Inflammatory macrophage treated with lipopolysaccharide for 4 hours (primary cell): ENCODE measurements around the gene TPM2.

Experiments used
- DNase-seq: peaks from one replicate; pipeline ENCODE4 v3.0.0-alpha.2; 2020

TPM2 gene

GRCh38 chr9:35691757-35692301 lies 2.1 kb upstream of the TPM2 start:
- DNase-seq = no peak

DNA sequence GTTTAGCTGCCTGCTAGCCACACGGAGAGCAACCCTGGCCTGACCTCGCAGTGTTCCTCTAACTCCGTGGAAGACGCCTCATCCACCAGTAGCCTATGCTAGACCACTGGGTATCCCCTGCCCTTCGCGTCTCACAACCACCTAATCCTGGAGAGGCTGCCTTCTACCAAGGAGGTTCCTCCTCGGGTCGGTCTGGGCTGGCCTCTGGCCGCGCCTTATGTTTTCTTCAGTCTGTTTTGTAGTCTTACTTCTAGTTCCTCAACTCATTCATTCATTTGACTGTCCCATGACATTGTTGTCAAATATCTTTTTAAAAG lies 1.6 kb upstream of the TPM2 start:
- peak; percentile 28 for DNase-seq

GRCh38 chr9:35690614-35691333 lies 1.0 kb upstream of the TPM2 start:
- peak; percentile 28 for DNase-seq

GRCh38 chr9:35690294-35690613 lies 529 bp upstream of the TPM2 start:
- no peak for DNase-seq

DNA sequence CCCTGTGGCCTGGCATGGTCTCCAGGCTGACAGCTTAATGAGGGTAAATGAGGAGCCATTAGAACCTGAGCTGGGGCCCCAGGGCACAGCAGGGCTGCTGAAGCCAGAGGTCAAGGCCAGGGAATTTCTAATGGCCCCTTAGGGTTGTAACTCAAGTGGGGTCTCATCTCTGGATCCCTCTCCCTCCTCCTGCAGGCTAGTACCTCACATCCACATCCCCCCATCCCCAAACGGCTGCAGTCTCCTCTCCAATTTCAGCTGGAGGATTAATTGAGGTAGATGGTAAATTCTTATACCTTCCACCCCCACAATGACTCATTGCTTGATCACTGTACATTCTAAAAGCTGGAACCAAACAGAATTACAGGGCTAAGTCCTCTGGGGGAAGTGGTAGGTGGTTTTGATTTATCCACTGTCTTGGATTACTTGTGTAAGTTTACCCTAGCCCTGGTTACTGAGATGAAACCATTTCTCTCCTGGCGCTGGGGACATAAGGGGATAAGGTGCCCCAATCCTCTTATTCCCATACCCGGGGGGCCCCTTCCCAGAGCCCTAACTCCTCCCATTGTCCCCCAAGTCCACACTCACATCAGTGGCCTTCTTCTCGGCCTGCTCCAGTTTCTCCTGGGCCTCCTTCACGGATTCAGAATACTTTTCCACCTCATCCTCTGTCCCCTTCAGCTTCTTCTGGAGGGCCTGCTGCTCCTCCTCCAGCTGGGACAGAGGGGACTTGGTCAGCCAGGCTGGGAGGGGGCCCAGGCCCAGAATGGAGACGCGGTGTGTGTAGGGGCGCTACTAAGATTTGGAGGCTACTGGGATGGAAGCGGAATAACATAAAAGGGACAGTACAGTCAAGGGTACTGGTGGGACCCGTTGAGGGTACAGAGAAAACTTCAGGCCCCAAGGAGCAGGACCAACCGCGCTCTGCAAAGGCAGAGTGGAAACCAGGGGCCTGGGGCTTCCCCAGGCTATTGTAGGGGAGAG lies 875 bp downstream of the TPM2 start:
- DNase-seq = peak; percentile 49

DNA sequence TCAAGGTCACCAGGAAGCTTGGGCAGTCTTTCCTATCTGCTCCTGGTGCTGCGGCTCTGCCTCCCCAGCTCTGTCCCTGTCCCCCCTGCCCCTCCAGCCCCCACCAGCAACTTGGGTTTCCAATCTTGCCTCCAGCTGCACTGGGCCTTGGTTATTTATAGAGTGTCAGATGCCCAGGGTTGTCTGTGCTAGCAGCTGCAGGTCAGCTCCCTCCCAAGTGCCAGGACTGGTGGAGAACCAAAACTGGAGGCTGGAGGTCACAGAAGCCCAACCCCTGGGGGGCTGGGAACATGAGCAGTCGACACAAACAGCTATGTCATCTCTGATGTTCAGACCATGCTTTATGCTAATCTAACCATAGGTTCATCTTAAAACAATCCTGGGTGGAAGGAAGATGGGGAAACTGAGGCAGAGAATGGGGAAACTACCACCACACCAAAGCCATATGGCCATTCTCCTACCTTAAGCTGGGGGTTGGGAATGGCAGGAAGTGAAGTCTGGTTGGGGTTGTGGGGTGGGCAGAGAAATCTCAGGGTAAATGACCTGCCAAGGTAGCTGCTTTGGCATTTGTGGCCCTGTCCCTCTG lies 1.7 kb downstream of the TPM2 start:
- no peak for DNase-seq

GRCh38 chr9:35687306-35687705 lies 2.4 kb downstream of the TPM2 start:
- no peak for DNase-seq

DNA sequence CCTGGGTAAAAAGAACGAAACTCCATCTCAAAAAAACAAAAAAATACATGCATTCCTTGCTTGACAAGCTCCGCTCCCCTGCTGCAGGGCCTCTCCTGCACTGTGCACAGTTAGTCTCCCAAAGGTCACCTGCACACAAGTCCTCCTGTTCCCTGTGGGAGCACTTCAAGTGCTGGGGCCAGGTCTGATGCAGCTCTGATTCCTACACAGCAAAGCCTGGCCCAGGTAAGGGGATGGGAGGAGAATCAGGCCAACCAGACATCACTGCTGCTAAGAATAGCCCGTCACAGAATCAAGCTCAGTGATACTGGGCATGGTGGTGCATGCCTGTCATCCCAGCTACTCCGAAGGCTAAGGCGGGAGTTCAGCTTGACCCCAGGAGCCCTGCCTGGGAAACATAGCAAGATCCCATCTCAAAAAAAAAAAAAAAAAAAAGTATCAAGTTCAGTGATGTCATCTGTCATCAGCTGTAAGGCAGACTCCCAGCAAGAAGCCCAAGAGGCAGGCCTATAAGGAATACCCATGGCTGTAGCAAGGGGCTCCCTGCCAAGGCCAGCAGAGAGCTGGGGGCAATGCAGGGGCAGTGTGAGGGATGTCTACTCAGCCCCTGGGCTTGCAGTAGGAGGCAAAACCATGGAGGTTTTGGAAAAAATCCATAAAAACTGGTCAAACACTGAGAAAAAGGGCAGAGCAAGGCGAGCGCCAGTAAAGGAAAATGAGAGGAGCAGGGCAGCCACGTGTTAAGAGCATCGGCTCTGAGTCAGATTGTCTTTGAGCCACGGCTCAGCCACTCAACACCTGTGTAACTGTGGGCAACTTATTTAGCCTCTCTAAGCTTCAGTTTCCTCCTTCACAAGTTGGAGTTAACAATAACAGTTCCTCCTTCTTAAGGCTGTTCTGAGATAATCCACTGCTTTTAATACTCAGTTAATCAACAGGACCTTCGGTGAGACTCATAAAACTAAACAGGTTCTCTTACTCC lies 3.2 kb downstream of the TPM2 start:
- DNase-seq = no peak

DNA sequence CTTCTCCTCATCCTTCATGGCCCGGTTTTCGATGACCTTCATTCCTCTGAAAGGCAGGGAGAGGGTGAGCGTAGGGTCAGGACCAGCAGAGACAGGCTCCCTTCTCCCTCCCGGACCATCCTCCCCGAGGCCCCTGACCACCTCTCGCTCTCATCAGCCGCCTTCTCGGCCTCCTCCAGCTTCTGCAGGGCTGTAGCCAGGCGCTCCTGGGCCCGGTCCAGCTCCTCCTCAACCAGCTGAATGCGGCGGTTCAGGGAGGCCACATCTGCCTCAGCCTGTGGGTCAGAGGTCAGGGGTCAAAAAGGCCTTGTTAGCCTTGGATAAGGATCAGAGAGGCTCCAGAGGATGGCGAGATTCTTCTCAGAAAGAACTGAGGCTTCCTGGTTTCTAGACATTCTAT lies 4.2 kb downstream of the TPM2 start:
- no peak for DNase-seq

- DNase-seq = no peak
These were observed 4.8 kb downstream of the TPM2 start for GRCh38 chr9:35684921-35685320.

GRCh38 chr9:35683323-35683722 lies 6.4 kb downstream of the TPM2 start:
- DNase-seq = no peak

DNA sequence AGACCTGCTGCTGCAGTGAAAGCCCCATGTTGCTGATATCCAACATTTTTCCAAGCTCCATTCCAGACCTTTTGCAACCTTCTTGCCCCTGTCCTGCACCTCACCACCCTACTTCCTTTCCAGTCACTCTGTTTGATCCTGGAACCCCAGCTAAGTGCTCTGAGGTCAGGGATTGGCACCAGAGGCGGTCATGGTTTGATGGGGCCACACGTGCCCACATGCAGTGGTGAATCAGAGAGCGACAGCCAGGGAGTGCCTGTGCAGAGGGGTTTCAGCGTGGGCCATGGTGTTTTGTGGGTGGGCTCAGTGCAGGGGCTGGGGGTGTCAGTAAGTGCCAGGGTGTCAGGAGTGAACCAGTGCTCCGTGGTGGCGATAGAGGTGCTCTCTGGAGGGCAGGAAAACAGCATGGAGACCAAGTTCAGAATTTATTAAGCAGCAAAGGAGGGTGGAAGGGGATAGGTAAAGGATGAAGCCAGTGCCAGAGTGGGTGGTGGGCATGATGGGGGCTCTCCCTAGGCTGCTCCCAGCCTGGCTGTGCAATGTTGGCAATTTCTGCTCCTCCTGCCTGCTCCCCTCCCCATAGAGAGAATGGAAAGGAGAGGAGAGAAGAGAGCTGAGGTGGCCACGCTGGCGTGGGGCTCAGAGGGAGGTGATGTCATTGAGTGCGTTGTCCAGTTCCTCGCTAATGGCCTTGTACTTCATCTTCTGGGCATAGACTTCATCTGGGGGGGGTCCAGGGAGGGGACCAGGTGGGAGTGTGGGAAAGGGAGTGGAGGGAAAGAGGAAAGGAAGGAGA lies 7.0 kb downstream of the TPM2 start:
- no peak for DNase-seq

GRCh38 chr9:35682051-35682450 lies 7.7 kb downstream of the TPM2 start:
- no peak for DNase-seq

DNA sequence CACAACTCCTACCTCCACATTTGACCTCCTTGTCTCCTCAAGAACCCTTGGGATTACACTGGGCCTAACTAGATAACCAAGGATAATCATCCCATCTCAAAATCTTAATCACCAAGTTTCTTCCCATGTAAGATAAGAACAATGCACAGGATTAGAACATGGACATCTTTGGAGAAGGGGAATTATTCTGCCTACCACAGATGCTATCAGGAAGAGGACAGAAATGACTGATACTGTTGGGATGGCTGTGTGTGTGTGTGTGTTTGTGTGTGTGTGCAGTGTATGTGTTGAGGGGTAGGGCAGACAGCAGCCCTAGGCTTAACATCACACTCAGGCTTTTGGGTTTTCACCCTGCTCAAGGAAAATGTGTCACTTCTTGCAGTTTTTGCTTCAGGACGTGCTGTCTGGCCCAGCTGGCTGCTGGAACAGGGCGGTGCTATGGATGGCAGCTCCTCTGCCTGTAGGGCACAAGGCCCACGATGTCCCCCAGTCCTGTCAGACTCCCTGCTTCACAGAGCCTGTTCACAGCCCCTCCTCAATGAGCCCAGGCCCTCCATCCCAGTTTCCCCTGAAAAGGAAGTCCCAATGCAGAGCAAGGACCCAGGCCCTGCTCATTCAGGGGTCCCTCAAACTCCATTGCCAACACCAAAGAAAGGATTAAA lies 8.3 kb downstream of the TPM2 start:
- DNase-seq = no peak

- DNase-seq = no peak
These were observed 9.2 kb downstream of the TPM2 start for GRCh38 chr9:35680331-35681105.

DNA sequence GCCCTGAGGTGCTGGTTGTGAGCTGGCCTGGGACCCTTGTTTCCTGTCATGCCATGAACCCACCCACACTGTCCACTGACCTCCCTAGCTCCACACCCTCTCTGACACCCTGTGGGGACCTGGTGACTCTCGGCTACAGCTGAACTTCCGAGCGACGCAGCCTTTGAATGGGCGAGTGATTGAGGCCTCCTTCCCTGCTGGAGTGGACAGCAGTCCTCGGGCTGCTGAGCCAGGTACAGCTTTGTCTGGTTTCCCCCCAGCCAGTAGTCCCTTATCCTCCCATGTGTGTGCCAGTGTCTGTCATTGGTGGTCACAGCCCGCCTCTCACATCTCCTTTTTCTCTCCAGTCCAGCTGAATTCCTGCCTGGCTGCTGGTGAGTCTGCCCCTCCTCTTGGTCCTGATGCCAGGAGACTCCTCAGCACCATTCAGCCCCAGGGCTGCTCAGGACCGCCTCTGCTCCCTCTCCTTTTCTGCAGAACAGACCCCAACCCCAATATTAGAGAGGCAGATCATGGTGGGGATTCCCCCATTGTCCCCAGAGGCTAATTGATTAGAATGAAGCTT lies 9.9 kb downstream of the TPM2 start:
- DNase-seq = no peak

- no peak for DNase-seq
These were observed 10.6 kb downstream of the TPM2 start for GRCh38 chr9:35679091-35679490.

DNA sequence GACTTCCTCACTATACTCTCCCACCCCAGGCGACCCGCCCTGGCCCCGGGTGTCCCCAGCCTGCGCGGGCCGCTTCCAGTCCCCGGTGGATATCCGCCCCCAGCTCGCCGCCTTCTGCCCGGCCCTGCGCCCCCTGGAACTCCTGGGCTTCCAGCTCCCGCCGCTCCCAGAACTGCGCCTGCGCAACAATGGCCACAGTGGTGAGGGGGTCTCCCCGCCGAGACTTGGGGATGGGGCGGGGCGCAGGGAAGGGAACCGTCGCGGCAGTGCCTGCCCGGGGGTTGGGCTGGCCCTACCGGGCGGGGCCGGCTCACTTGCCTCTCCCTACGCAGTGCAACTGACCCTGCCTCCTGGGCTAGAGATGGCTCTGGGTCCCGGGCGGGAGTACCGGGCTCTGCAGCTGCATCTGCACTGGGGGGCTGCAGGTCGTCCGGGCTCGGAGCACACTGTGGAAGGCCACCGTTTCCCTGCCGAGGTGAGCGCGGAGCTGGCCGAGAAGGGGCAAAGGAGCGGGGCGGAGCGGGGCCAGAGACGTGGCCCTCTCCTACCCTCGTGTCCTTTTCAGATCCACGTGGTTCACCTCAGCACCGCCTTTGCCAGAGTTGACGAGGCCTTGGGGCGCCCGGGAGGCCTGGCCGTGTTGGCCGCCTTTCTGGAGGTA lies 13.9 kb downstream of the TPM2 start:
- DNase-seq = peak; percentile 13

GRCh38 chr9:35675204-35675603 lies 14.5 kb downstream of the TPM2 start:
- DNase-seq = no peak

- DNase-seq = no peak
These were observed 15.7 kb downstream of the TPM2 start for GRCh38 chr9:35674025-35674361.
